Stomach smooth muscle (tissue), 2 donors: ENCODE measurements around the gene PRCC.

ENCODE experiments used
- H3K27ac ChIP-seq: one replicate; pipeline ENCODE4 v1.7.0; 2013; ENCODE audit warnings: mild to moderate bottlenecking, low read length, inconsistent platforms
- H3K27me3 ChIP-seq, 2 donors: one replicate each; pipeline ENCODE4 v1.7.0; 2013; ENCODE audit warnings: low read length in 2 of 2; ENCODE audit not compliant: insufficient read depth in 2 of 2, control insufficient read depth in 1 of 2
- H3K36me3 ChIP-seq, 2 donors: one replicate each; pipeline ENCODE4 v1.7.0; 2013; ENCODE audit warnings: low read length in 2 of 2; ENCODE audit not compliant: control insufficient read depth in 2 of 2, insufficient read depth in 2 of 2
- H3K4me1 ChIP-seq: one replicate; pipeline ENCODE4 v1.7.0; 2013; ENCODE audit warnings: low read length; ENCODE audit not compliant: control insufficient read depth, insufficient read depth
- H3K4me3 ChIP-seq, 2 donors: one replicate each; pipeline ENCODE4 v1.7.0; 2013; ENCODE audit warnings: low read length in 2 of 2
- H3K9ac ChIP-seq, 2 donors: one replicate each; pipeline ENCODE4 v1.7.0; 2013; ENCODE audit warnings: low read length in 2 of 2, mild to moderate bottlenecking in 1 of 2
- H3K9me3 ChIP-seq, 2 donors: one replicate each; pipeline ENCODE4 v1.7.0; 2013; ENCODE audit warnings: low read length in 2 of 2; ENCODE audit not compliant: control insufficient read depth in 2 of 2
- donor health status: healthy.
- donor health status: Pancreatic carcinoma.

PRCC gene

GRCh38 chr1:156785458-156785857 lies 18.1 kb downstream of the PRCC start:
- Histone ChIP-seq H3K9ac (no peak overlapping the region), H3K4me3 (no peak overlapping the region), H3K27me3 (no peaks in the 10 kb centered on the region), H3K4me1 (no peaks in the 10 kb centered on the region), H3K27ac (no peak overlapping the region), H3K36me3 (peaks cover 29 to 32% of the 10 kb centered on the region in 2 donors), H3K9me3 (no peaks in the 10 kb centered on the region)

- H3K4me3 ChIP-seq, result no peak overlapping the region
- H3K9me3 ChIP-seq, result no peaks in the 10 kb centered on the region
- no peak overlapping the region for H3K9ac ChIP-seq
- H3K27me3 ChIP-seq, result no peaks in the 10 kb centered on the region
- no peaks in the 10 kb centered on the region for H3K4me1 ChIP-seq
- peaks cover 36 to 42% of the 10 kb centered on the region in 2 donors for H3K36me3 ChIP-seq
- no peak overlapping the region for H3K27ac ChIP-seq
Observed at GRCh38 chr1:156786640-156787039, 19.3 kb downstream of the PRCC start.

GRCh38 chr1:156788136-156788535 lies 20.8 kb downstream of the PRCC start:
- H3K27ac ChIP-seq, result no peak overlapping the region
- H3K9ac ChIP-seq, result no peak overlapping the region
- H3K27me3 ChIP-seq, result no peaks in the 10 kb centered on the region
- H3K4me1 ChIP-seq, result no peaks in the 10 kb centered on the region
- no peak overlapping the region for H3K4me3 ChIP-seq
- peaks cover 47 to 52% of the 10 kb centered on the region in 2 donors for H3K36me3 ChIP-seq
- H3K9me3 ChIP-seq, result no peaks in the 10 kb centered on the region

- Histone ChIP-seq H3K4me3 (no peak overlapping the region), H3K9ac (no peak overlapping the region), H3K4me1 (no peaks in the 10 kb centered on the region), H3K27me3 (no peaks in the 10 kb centered on the region), H3K36me3 (peaks cover 48 to 57% of the 10 kb centered on the region in 2 donors), H3K9me3 (no peaks in the 10 kb centered on the region), H3K27ac (no peak overlapping the region)
Observed at GRCh38 chr1:156789621-156790318, 22.4 kb downstream of the PRCC start.

- H3K9ac ChIP-seq, result no peak overlapping the region
- no peak overlapping the region for H3K4me3 ChIP-seq
- no peaks in the 10 kb centered on the region for H3K4me1 ChIP-seq
- peaks cover 69 to 70% of the 10 kb centered on the region in 2 donors for H3K36me3 ChIP-seq
- no peak overlapping the region for H3K27ac ChIP-seq
- H3K9me3 ChIP-seq, result no peaks in the 10 kb centered on the region
- H3K27me3 ChIP-seq, result no peaks in the 10 kb centered on the region
Observed at GRCh38 chr1:156794506-156795373, 27.4 kb downstream of the PRCC start.

- Histone ChIP-seq H3K9ac (no peak overlapping the region), H3K4me1 (no peaks in the 10 kb centered on the region), H3K27me3 (no peaks in the 10 kb centered on the region), H3K36me3 (peaks cover 69 to 73% of the 10 kb centered on the region in 2 donors), H3K27ac (no peak overlapping the region), H3K4me3 (no peak overlapping the region), H3K9me3 (no peaks in the 10 kb centered on the region)
Observed at GRCh38 chr1:156795374-156795733, 28.0 kb downstream of the PRCC start.

GRCh38 chr1:156795787-156796186 lies 28.5 kb downstream of the PRCC start:
- Histone ChIP-seq H3K36me3 (peaks cover 68 to 77% of the 10 kb centered on the region in 2 donors), H3K27ac (no peak overlapping the region), H3K4me3 (no peak overlapping the region), H3K9ac (no peak overlapping the region), H3K4me1 (no peaks in the 10 kb centered on the region), H3K9me3 (no peaks in the 10 kb centered on the region), H3K27me3 (no peaks in the 10 kb centered on the region)

GRCh38 chr1:156796340-156797097 lies 29.2 kb downstream of the PRCC start:
- no peak overlapping the region for H3K4me3 ChIP-seq
- H3K27ac ChIP-seq, result no peak overlapping the region
- H3K4me1 ChIP-seq, result peaks cover 3% of the 10 kb centered on the region
- no peaks in the 10 kb centered on the region for H3K9me3 ChIP-seq
- no peak overlapping the region for H3K9ac ChIP-seq
- H3K27me3 ChIP-seq, result no peaks in the 10 kb centered on the region
- peaks cover 60 to 79% of the 10 kb centered on the region in 2 donors for H3K36me3 ChIP-seq

GRCh38 chr1:156797212-156797871 lies 30.0 kb downstream of the PRCC start:
- Histone ChIP-seq H3K9ac (no peak overlapping the region), H3K4me3 (no peak overlapping the region), H3K27ac (no peak overlapping the region), H3K4me1 (peaks cover 3% of the 10 kb centered on the region), H3K27me3 (no peaks in the 10 kb centered on the region), H3K36me3 (peaks cover 53 to 77% of the 10 kb centered on the region in 2 donors), H3K9me3 (no peaks in the 10 kb centered on the region)

- Histone ChIP-seq H3K4me3 (no peak overlapping the region), H3K4me1 (peaks cover 9% of the 10 kb centered on the region), H3K9me3 (no peaks in the 10 kb centered on the region), H3K27ac (no peak overlapping the region), H3K36me3 (peaks cover 18 to 43% of the 10 kb centered on the region in 2 donors), H3K27me3 (no peaks in the 10 kb centered on the region), H3K9ac (no peak overlapping the region)
Observed at GRCh38 chr1:156801409-156802121, 34.2 kb downstream of the PRCC start.
